Umbilical cord (tissue), 2 donors: ENCODE results near the gene GRK7. TPM values are rescaled to one million over a fixed set of nuclear protein-coding genes. Genes with fewer than 3 reads are reported as not detected.
"Not testable (repeated sequence)": the region's sequence is repeated elsewhere in the genome, so short reads cannot be mapped to it uniquely, and the experiment has no call there.

ENCODE experiments used
- DNase-seq: peaks from one replicate; pipeline ENCODE4 v3.0.0-alpha.2; 2015; ENCODE audit warnings: low spot score
- total RNA-seq: library from RNA; depleted of rRNA; stranded (reverse); fragments of >200 nt; gene quantifications from one replicate; pipeline ENCODE4 v1.2.3, GENCODE V29; 2014; ENCODE audit warnings: low replicate concordance; ENCODE audit not compliant: insufficient read depth

GRK7 gene
- total RNA-seq, 1 donor from 2014 or later, result 4.8 TPM

GRCh38 chr3:141795276-141795675 is 32.1 kb downstream of the GRK7 start:
- no peak for DNase-seq

- no peak for DNase-seq
These were observed 32.5 kb downstream of the GRK7 start for GRCh38 chr3:141795741-141796080.

GRCh38 chr3:141796081-141796888 is 33.1 kb downstream of the GRK7 start:
- peak; percentile 78 for DNase-seq

GRCh38 chr3:141796889-141797781 is 33.9 kb downstream of the GRK7 start:
- DNase-seq, result peak; percentile 86

- no peak for DNase-seq
These were observed 34.7 kb downstream of the GRK7 start for GRCh38 chr3:141797819-141798447.

- DNase-seq, result peak; percentile 60
These were observed 35.2 kb downstream of the GRK7 start for GRCh38 chr3:141798448-141798845.

GRCh38 chr3:141802316-141803077 is 39.3 kb downstream of the GRK7 start:
- no peak for DNase-seq

GRCh38 chr3:141803538-141803937 is 40.3 kb downstream of the GRK7 start:
- not testable (repeated sequence) for DNase-seq

GRCh38 chr3:141804447-141804777 is 41.2 kb downstream of the GRK7 start:
- DNase-seq, result no peak

- no peak for DNase-seq
These were observed 41.8 kb downstream of the GRK7 start for GRCh38 chr3:141804778-141805639.

- no peak for DNase-seq
These were observed 44.2 kb downstream of the GRK7 start for GRCh38 chr3:141807277-141808033.

GRCh38 chr3:141808586-141808985 is 45.4 kb downstream of the GRK7 start:
- DNase-seq, result no peak

- DNase-seq, result no peak
These were observed 47.0 kb downstream of the GRK7 start for GRCh38 chr3:141810161-141810560.

GRCh38 chr3:141811348-141811747 is 48.1 kb downstream of the GRK7 start:
- peak; percentile 47 for DNase-seq

GRCh38 chr3:141812084-141812483 is 48.9 kb downstream of the GRK7 start:
- DNase-seq, result no peak

GRCh38 chr3:141812586-141812985 is 49.4 kb downstream of the GRK7 start:
- no peak for DNase-seq
